ENCODE measurements around the gene PRDM16.

PRDM16 gene

GRCh38 chr1:3372317-3372716 is 303.3 kb downstream of the PRDM16 start:
- no peak for TF ChIP-seq SUZ12 (IDR thresholded peaks at IDR 0.05; ENCODE audit: extremely low read depth, insufficient read depth, insufficient read length)
- Histone ChIP-seq H3K4me3 (ENCODE audit: insufficient read length, low read depth) (no peak overlapping the region), H3K9me3 (ENCODE audit: insufficient read depth, low read length) (no peaks in the 10 kb centered on the region), H3K4me1 (ENCODE audit: insufficient read depth, insufficient read length) (peaks cover 5% of the 10 kb centered on the region), H3K27me3 (ENCODE audit: insufficient read depth, insufficient read length) (no peaks in the 10 kb centered on the region), H3K9ac (ENCODE audit: insufficient read length, low read depth) (no peak overlapping the region), H3K36me3 (ENCODE audit: insufficient read depth, insufficient read length, low read length) (no peaks in the 10 kb centered on the region)
- DNase-seq (ENCODE audit: low read depth, low spot score): no peak

GRCh38 chr1:3373175-3373574 is 304.2 kb downstream of the PRDM16 start:
- no peak overlapping the region for H3K9ac ChIP-seq (ENCODE audit: insufficient read length, low read depth)
- no peaks in the 10 kb centered on the region for H3K9me3 ChIP-seq (ENCODE audit: insufficient read depth, low read length)
- DNase-seq (ENCODE audit: low read depth, low spot score): no peak
- TF ChIP-seq SUZ12 (IDR thresholded peaks at IDR 0.05; ENCODE audit: extremely low read depth, insufficient read depth, insufficient read length) (no peak), ZNF274 (IDR thresholded peaks at IDR 0.05; ENCODE audit: low read depth, low read length) (no peak)
- H3K36me3 ChIP-seq (ENCODE audit: insufficient read depth, insufficient read length, low read length): no peaks in the 10 kb centered on the region
- H3K27me3 ChIP-seq (ENCODE audit: insufficient read depth, insufficient read length): no peaks in the 10 kb centered on the region
- peaks cover 5% of the 10 kb centered on the region for H3K4me1 ChIP-seq (ENCODE audit: insufficient read depth, insufficient read length)
- no peak overlapping the region for H3K4me3 ChIP-seq (ENCODE audit: insufficient read length, low read depth)

GRCh38 chr1:3373700-3374405 is 304.9 kb downstream of the PRDM16 start:
- DNase-seq (ENCODE audit: low read depth, low spot score): no peak
- Histone ChIP-seq H3K27me3 (ENCODE audit: insufficient read depth, insufficient read length) (no peaks in the 10 kb centered on the region), H3K9ac (ENCODE audit: insufficient read length, low read depth) (no peak overlapping the region), H3K9me3 (ENCODE audit: insufficient read depth, low read length) (no peaks in the 10 kb centered on the region), H3K36me3 (ENCODE audit: insufficient read depth, insufficient read length, low read length) (no peaks in the 10 kb centered on the region), H3K4me3 (ENCODE audit: insufficient read length, low read depth) (no peak overlapping the region), H3K4me1 (ENCODE audit: insufficient read depth, insufficient read length) (peaks cover 5% of the 10 kb centered on the region)
- TF ChIP-seq SUZ12 (IDR thresholded peaks at IDR 0.05; ENCODE audit: extremely low read depth, insufficient read depth, insufficient read length) (no peak), ZNF274 (IDR thresholded peaks at IDR 0.05; ENCODE audit: low read depth, low read length) (no peak), YY1 (IDR thresholded peaks at IDR 0.05; ENCODE audit: insufficient read depth, insufficient read length) (no peak)

- no peak for TF ChIP-seq YY1 (IDR thresholded peaks at IDR 0.05; ENCODE audit: insufficient read depth, insufficient read length)
- TF ChIP-seq SUZ12 (IDR thresholded peaks at IDR 0.05; ENCODE audit: extremely low read depth, insufficient read depth, insufficient read length): no peak
- no peak for TF ChIP-seq ZNF274 (IDR thresholded peaks at IDR 0.05; ENCODE audit: low read depth, low read length)
- no peak for DNase-seq (ENCODE audit: low read depth, low spot score)
- Histone ChIP-seq H3K27me3 (ENCODE audit: insufficient read depth, insufficient read length) (no peaks in the 10 kb centered on the region), H3K9ac (ENCODE audit: insufficient read length, low read depth) (no peak overlapping the region), H3K4me1 (ENCODE audit: insufficient read depth, insufficient read length) (no peaks in the 10 kb centered on the region), H3K4me3 (ENCODE audit: insufficient read length, low read depth) (no peak overlapping the region), H3K9me3 (ENCODE audit: insufficient read depth, low read length) (no peaks in the 10 kb centered on the region), H3K36me3 (ENCODE audit: insufficient read depth, insufficient read length, low read length) (no peaks in the 10 kb centered on the region)
These were observed 306.2 kb downstream of the PRDM16 start for GRCh38 chr1:3375245-3375644.

- H3K27me3 ChIP-seq (ENCODE audit: insufficient read depth, insufficient read length): no peaks in the 10 kb centered on the region
- no peaks in the 10 kb centered on the region for H3K4me1 ChIP-seq (ENCODE audit: insufficient read depth, insufficient read length)
- no peak for TF ChIP-seq YY1 (IDR thresholded peaks at IDR 0.05; ENCODE audit: insufficient read depth, insufficient read length)
- no peak for TF ChIP-seq SUZ12 (IDR thresholded peaks at IDR 0.05; ENCODE audit: extremely low read depth, insufficient read depth, insufficient read length)
- no peak for TF ChIP-seq ZNF274 (IDR thresholded peaks at IDR 0.05; ENCODE audit: low read depth, low read length)
- H3K4me3 ChIP-seq (ENCODE audit: insufficient read length, low read depth): no peak overlapping the region
- H3K9me3 ChIP-seq (ENCODE audit: insufficient read depth, low read length): no peaks in the 10 kb centered on the region
- H3K36me3 ChIP-seq (ENCODE audit: insufficient read depth, insufficient read length, low read length): no peaks in the 10 kb centered on the region
- H3K9ac ChIP-seq (ENCODE audit: insufficient read length, low read depth): no peak overlapping the region
- DNase-seq (ENCODE audit: low read depth, low spot score): no peak
These were observed 308.2 kb downstream of the PRDM16 start for GRCh38 chr1:3377166-3377565.

- Histone ChIP-seq H3K9ac (ENCODE audit: insufficient read length, low read depth) (no peak overlapping the region), H3K36me3 (ENCODE audit: insufficient read depth, insufficient read length, low read length) (no peaks in the 10 kb centered on the region), H3K27me3 (ENCODE audit: insufficient read depth, insufficient read length) (no peaks in the 10 kb centered on the region), H3K4me3 (ENCODE audit: insufficient read length, low read depth) (no peak overlapping the region), H3K4me1 (ENCODE audit: insufficient read depth, insufficient read length) (no peaks in the 10 kb centered on the region), H3K9me3 (ENCODE audit: insufficient read depth, low read length) (no peaks in the 10 kb centered on the region)
- no peak for DNase-seq (ENCODE audit: low read depth, low spot score)
- TF ChIP-seq SUZ12 (IDR thresholded peaks at IDR 0.05; ENCODE audit: extremely low read depth, insufficient read depth, insufficient read length) (no peak), ZNF274 (IDR thresholded peaks at IDR 0.05; ENCODE audit: low read depth, low read length) (no peak), YY1 (IDR thresholded peaks at IDR 0.05; ENCODE audit: insufficient read depth, insufficient read length) (no peak)
These were observed 308.7 kb downstream of the PRDM16 start for GRCh38 chr1:3377604-3378279.

GRCh38 chr1:3378411-3379208 is 309.6 kb downstream of the PRDM16 start:
- Histone ChIP-seq H3K36me3 (ENCODE audit: insufficient read depth, insufficient read length, low read length) (no peaks in the 10 kb centered on the region), H3K27me3 (ENCODE audit: insufficient read depth, insufficient read length) (no peaks in the 10 kb centered on the region)

More at GRCh38 chr1:3378411-3379208, 309.6 kb downstream of the PRDM16 start:
- DNase-seq (ENCODE audit: low read depth, low spot score): no peak
- H3K4me1 ChIP-seq (ENCODE audit: insufficient read depth, insufficient read length): no peaks in the 10 kb centered on the region
- no peak overlapping the region for H3K4me3 ChIP-seq (ENCODE audit: insufficient read length, low read depth)
- TF ChIP-seq SUZ12 (IDR thresholded peaks at IDR 0.05; ENCODE audit: extremely low read depth, insufficient read depth, insufficient read length) (no peak), YY1 (IDR thresholded peaks at IDR 0.05; ENCODE audit: insufficient read depth, insufficient read length) (no peak), ZNF274 (IDR thresholded peaks at IDR 0.05; ENCODE audit: low read depth, low read length) (no peak)
- no peak overlapping the region for H3K9ac ChIP-seq (ENCODE audit: insufficient read length, low read depth)
- H3K9me3 ChIP-seq (ENCODE audit: insufficient read depth, low read length): no peaks in the 10 kb centered on the region
